HUES48 (cell line): ENCODE data around the gene NUP43.

Experiments used
- H3K27ac ChIP-seq: one replicate; pipeline ENCODE4 v1.7.0; 2013; ENCODE audit warnings: low read depth, low read length, inconsistent platforms
- H3K27me3 ChIP-seq: 2 replicates; pipeline ENCODE4 v1.6.1; 2013; ENCODE audit warnings: mild to moderate bottlenecking, low read length; ENCODE audit not compliant: control insufficient read depth, insufficient read depth
- H3K36me3 ChIP-seq: 2 replicates; pipeline ENCODE4 v1.6.1; 2013; ENCODE audit warnings: low read length; ENCODE audit not compliant: control insufficient read depth, insufficient read depth
- H3K4me1 ChIP-seq: 2 replicates; pipeline ENCODE4 v1.6.1; 2013; ENCODE audit warnings: mild to moderate bottlenecking, low read length; ENCODE audit not compliant: control insufficient read depth, insufficient read depth
- H3K4me3 ChIP-seq: 2 replicates; pipeline ENCODE4 v1.5.1; 2013; ENCODE audit warnings: mild to moderate bottlenecking, low read depth, low read length
- H3K9ac ChIP-seq: 2 replicates; pipeline ENCODE4 v1.6.1; 2013; ENCODE audit warnings: mild to moderate bottlenecking, low read depth, low read length, moderate library complexity
- H3K9me3 ChIP-seq: 2 replicates; pipeline ENCODE4 v1.6.1; 2013; ENCODE audit warnings: low read length; ENCODE audit not compliant: control insufficient read depth, insufficient read depth

The NUP43 gene

GRCh38 chr6:149719531-149719930, 26.8 kb downstream of the NUP43 start:
- H3K4me3 ChIP-seq = no peak overlapping the region
- no peaks in the 10 kb centered on the region for H3K9me3 ChIP-seq
- H3K4me1 ChIP-seq = peaks cover 15% of the 10 kb centered on the region; the same call in 1 of the 2 replicates
- H3K27ac ChIP-seq = no peak overlapping the region
- no peaks in the 10 kb centered on the region for H3K27me3 ChIP-seq
- H3K9ac ChIP-seq = no peak overlapping the region
- peaks cover 21% of the 10 kb centered on the region for H3K36me3 ChIP-seq

- Histone ChIP-seq H3K9ac (peak within 1 kb of the TSS; percentile 98), H3K4me3 (peak within 1 kb of the TSS; percentile 96), H3K27ac (peak within 1 kb of the TSS; percentile 99), H3K9me3 (no peaks in the 10 kb centered on the region), H3K27me3 (no peaks in the 10 kb centered on the region), H3K4me1 (peaks cover 15% of the 10 kb centered on the region; the same call in 1 of the 2 replicates), H3K36me3 (peaks cover 5% of the 10 kb centered on the region)
Measured at GRCh38 chr6:149717588-149718458, 28.5 kb downstream of the NUP43 start, which contains the start of gene LATS1. Gene LATS1, minus strand, starts transcription at chr6:149718101. Its CDS starts 15,975 bp downstream, at chr6:149702126.

- Histone ChIP-seq H3K4me1 (peaks cover 15% of the 10 kb centered on the region; the same call in 1 of the 2 replicates), H3K9me3 (no peaks in the 10 kb centered on the region), H3K36me3 (peaks cover 2% of the 10 kb centered on the region; the same call in 1 of the 2 replicates), H3K27ac (peak overlapping the region; percentile 99), H3K4me3 (peak overlapping the region; percentile 96), H3K9ac (peak overlapping the region; percentile 98), H3K27me3 (no peaks in the 10 kb centered on the region)
Measured at GRCh38 chr6:149717255-149717587, 29.1 kb downstream of the NUP43 start.

GRCh38 chr6:149716181-149716963, 30.0 kb downstream of the NUP43 start:
- Histone ChIP-seq H3K36me3 (peaks cover 2% of the 10 kb centered on the region; the same call in 1 of the 2 replicates), H3K4me1 (peaks cover 15% of the 10 kb centered on the region; the same call in 1 of the 2 replicates), H3K4me3 (peak overlapping the region; percentile 96), H3K9me3 (no peaks in the 10 kb centered on the region), H3K27ac (peak overlapping the region; percentile 22), H3K27me3 (no peaks in the 10 kb centered on the region), H3K9ac (peak overlapping the region; percentile 98)

- Histone ChIP-seq H3K9me3 (no peaks in the 10 kb centered on the region), H3K4me1 (peaks cover 19% of the 10 kb centered on the region; the same call in 1 of the 2 replicates), H3K27me3 (no peaks in the 10 kb centered on the region), H3K4me3 (no peak overlapping the region), H3K36me3 (peaks cover 2% of the 10 kb centered on the region; the same call in 1 of the 2 replicates), H3K9ac (no peak overlapping the region), H3K27ac (no peak overlapping the region)
Measured at GRCh38 chr6:149714442-149714841, 31.9 kb downstream of the NUP43 start.

- no peak overlapping the region for H3K4me3 ChIP-seq
Measured at GRCh38 chr6:149711711-149712110, 34.6 kb downstream of the NUP43 start.

GRCh38 chr6:149701714-149702113, 44.6 kb downstream of the NUP43 start:
- no peaks in the 10 kb centered on the region for H3K9me3 ChIP-seq
- no peaks in the 10 kb centered on the region for H3K27me3 ChIP-seq
- peaks cover 18% of the 10 kb centered on the region for H3K36me3 ChIP-seq
- H3K9ac ChIP-seq = peak overlapping the region; percentile 33
- peak overlapping the region; percentile 32; the same call in 1 of the 2 replicates for H3K4me3 ChIP-seq
- peak overlapping the region; percentile 96 for H3K27ac ChIP-seq
- H3K4me1 ChIP-seq = peaks cover 16% of the 10 kb centered on the region

More at GRCh38 chr6:149711711-149712110, 34.6 kb downstream of the NUP43 start:
- Histone ChIP-seq H3K27ac (no peak overlapping the region), H3K9ac (no peak overlapping the region), H3K9me3 (no peaks in the 10 kb centered on the region), H3K4me1 (peaks cover 27% of the 10 kb centered on the region), H3K27me3 (no peaks in the 10 kb centered on the region), H3K36me3 (peaks cover 2% of the 10 kb centered on the region; the same call in 1 of the 2 replicates)

- Histone ChIP-seq H3K27ac (no peak overlapping the region), H3K27me3 (no peaks in the 10 kb centered on the region), H3K4me3 (no peak overlapping the region), H3K9ac (no peak overlapping the region), H3K36me3 (peaks cover 29% of the 10 kb centered on the region), H3K9me3 (no peaks in the 10 kb centered on the region), H3K4me1 (peaks cover 16% of the 10 kb centered on the region)
Measured at GRCh38 chr6:149699150-149699549, 47.2 kb downstream of the NUP43 start.

GRCh38 chr6:149698175-149698574, 48.2 kb downstream of the NUP43 start:
- H3K4me1 ChIP-seq = peaks cover 16% of the 10 kb centered on the region
- no peak overlapping the region for H3K9ac ChIP-seq
- H3K9me3 ChIP-seq = no peaks in the 10 kb centered on the region
- peaks cover 34% of the 10 kb centered on the region for H3K36me3 ChIP-seq
- H3K27ac ChIP-seq = no peak overlapping the region
- no peaks in the 10 kb centered on the region for H3K27me3 ChIP-seq
- no peak overlapping the region for H3K4me3 ChIP-seq

- H3K4me3 ChIP-seq = no peak overlapping the region
- no peak overlapping the region for H3K27ac ChIP-seq
- H3K9ac ChIP-seq = no peak overlapping the region
- peaks cover 43% of the 10 kb centered on the region for H3K36me3 ChIP-seq
- no peaks in the 10 kb centered on the region for H3K27me3 ChIP-seq
- no peaks in the 10 kb centered on the region for H3K9me3 ChIP-seq
- H3K4me1 ChIP-seq = peaks cover 11% of the 10 kb centered on the region
Measured at GRCh38 chr6:149696901-149697300, 49.4 kb downstream of the NUP43 start.
